Measurements from ENCODE around the gene CDC42EP5.

- TF ChIP-seq CTCF (IDR thresholded peaks at IDR 0.05), result no peak
- no peak for TF ChIP-seq POLR2A (IDR thresholded peaks at IDR 0.05)
Observed at GRCh38 chr19:54418930-54419800, 53.9 kb downstream of the CDC42EP5 start.

Data from adrenal gland (tissue), 5 donors.